K562 (cell line): Measurements from ENCODE around the gene ZNF837. TPM values are rescaled to one million over a fixed set of nuclear protein-coding genes. Genes with fewer than 3 reads are reported as not detected.
A peak's percentile ranks its signal among the peaks of the same experiment; 100 is the strongest.

Experiments used
- ASH1L ChIP-seq: fragments of 450-650 bp; IDR thresholded peaks from 2 replicates; pipeline ENCODE4 v1.6.1; 2018; ENCODE audit warnings: borderline replicate concordance, mild to moderate bottlenecking, low read depth; ENCODE audit not compliant: partially characterized antibody
- GATA2 ChIP-seq: sonication (generic); formaldehyde crosslinking; IDR thresholded peaks from 2 replicates; pipeline ENCODE4 v1.4.0; 2020; ENCODE audit warnings: mild to moderate bottlenecking, missing genetic modification reagents
- MAZ ChIP-seq, 2 experiments: fragments of 450-650 bp in 1 of 2; sonication (generic) in 1 of 2; formaldehyde crosslinking; IDR thresholded peaks in 1 of 2; conservative IDR thresholded peaks in 1 of 2; 2 replicates each; pipeline versions ENCODE4 v1.4.0 to v1.5.0; 2020; ENCODE audit warnings: mild to moderate bottlenecking in 1 of 2, missing genetic modification reagents in 1 of 2
- PRMT5 ChIP-seq: sonication (generic); formaldehyde crosslinking; IDR thresholded peaks from 2 replicates; pipeline ENCODE4 v1.5.0; 2020; ENCODE audit warnings: missing genetic modification reagents
- SMARCA4 ChIP-seq: fragments of 450-650 bp; IDR thresholded peaks from 2 replicates; pipeline ENCODE4 v1.6.1; 2016
- XRCC3 ChIP-seq: fragments of 450-650 bp; IDR thresholded peaks from 2 replicates; pipeline ENCODE4 v1.6.1; 2017; ENCODE audit warnings: mild to moderate bottlenecking, moderate library complexity
- ZNF318 ChIP-seq, 2 experiments: fragments of 450-650 bp; IDR thresholded peaks; 2 replicates each; pipeline ENCODE4 v1.6.1; 2016; ENCODE audit warnings: mild to moderate bottlenecking in 2 of 2, borderline replicate concordance in 1 of 2, low read depth in 1 of 2, moderate library complexity in 1 of 2
- polyA plus RNA-seq, 8 experiments: library from polyadenylated mRNA; depleted of rRNA in 4 of 8; stranded (reverse) in 5 of 8; unstranded in 3 of 8; fragments of >200 nt; fragmentation: Nextera tagmentation in 2 of 8; fragmentation: Illumina TruSeq in 1 of 8; extraction: Ambion mirVana in 2 of 8; extraction: Trizol in 1 of 8; gene quantifications; 2 replicates each; pipeline versions ENCODE4 v1.2.1 to v1.2.3, GENCODE V29; 2011 to 2014; ENCODE audit warnings: inconsistent platforms in 1 of 8, missing spikeins in 1 of 8
- total RNA-seq, 7 experiments: library from RNA; depleted of rRNA in 6 of 7; stranded (reverse); fragments of >200 nt in 6 of 7; fragmentation: Illumina TruSeq in 2 of 7; extraction: Trizol in 2 of 7; gene quantifications; 2 replicates each; pipeline versions ENCODE4 v1.2.1 to v1.2.3, GENCODE V29; 2011 to 2021; ENCODE audit warnings: low replicate concordance in 1 of 7
- TF ChIP-seq, protein P1 (sequence below): fragments of 250-450 bp; sonication (Bioruptor Pico); IDR thresholded peaks from 2 replicates; pipeline ENCODE4 v1.4.0; 2020
- TF ChIP-seq, protein P2 (sequence below): fragments of 250-450 bp; sonication (Bioruptor Pico); IDR thresholded peaks from 2 replicates; pipeline ENCODE4 v1.9.0; 2021; ENCODE audit warnings: mild to moderate bottlenecking, inconsistent platforms

ZNF837 gene
- total and polyA plus RNA-seq, 9 of the 15 experiments (the other 6 are each of a cell fraction or from before 2014, with no cell fraction given): 0.11 to 2.1 (median 0.57) TPM; not detected in 4

GRCh38 chr19:58326914-58327726 is 53.7 kb downstream of the ZNF837 start, which contains the start of gene ZSCAN22 (continued):
- TF ChIP-seq ZNF318 (IDR thresholded peaks at IDR 0.05; ENCODE audit: borderline replicate concordance in 1 of 2, low read depth in 1 of 2) (no peak), GATA2 (CRISPR knock-in tag) (peak; percentile 12; the same call in 1 of the 2 replicates), XRCC3 (no peak), PRMT5 (CRISPR knock-in tag) (no peak), ASH1L (peak; percentile 36), SMARCA4 (peak; percentile 63; the same call in 1 of the 2 replicates), MAZ (CRISPR knock-in tag; conservative IDR thresholded peaks at IDR 0.05 in 1 of 2, IDR thresholded peaks at IDR 0.05 in 1 of 2) (peak; percentile 76 to 80; a peak in 2 of 4 replicates)
- TF ChIP-seq, protein P1, sequence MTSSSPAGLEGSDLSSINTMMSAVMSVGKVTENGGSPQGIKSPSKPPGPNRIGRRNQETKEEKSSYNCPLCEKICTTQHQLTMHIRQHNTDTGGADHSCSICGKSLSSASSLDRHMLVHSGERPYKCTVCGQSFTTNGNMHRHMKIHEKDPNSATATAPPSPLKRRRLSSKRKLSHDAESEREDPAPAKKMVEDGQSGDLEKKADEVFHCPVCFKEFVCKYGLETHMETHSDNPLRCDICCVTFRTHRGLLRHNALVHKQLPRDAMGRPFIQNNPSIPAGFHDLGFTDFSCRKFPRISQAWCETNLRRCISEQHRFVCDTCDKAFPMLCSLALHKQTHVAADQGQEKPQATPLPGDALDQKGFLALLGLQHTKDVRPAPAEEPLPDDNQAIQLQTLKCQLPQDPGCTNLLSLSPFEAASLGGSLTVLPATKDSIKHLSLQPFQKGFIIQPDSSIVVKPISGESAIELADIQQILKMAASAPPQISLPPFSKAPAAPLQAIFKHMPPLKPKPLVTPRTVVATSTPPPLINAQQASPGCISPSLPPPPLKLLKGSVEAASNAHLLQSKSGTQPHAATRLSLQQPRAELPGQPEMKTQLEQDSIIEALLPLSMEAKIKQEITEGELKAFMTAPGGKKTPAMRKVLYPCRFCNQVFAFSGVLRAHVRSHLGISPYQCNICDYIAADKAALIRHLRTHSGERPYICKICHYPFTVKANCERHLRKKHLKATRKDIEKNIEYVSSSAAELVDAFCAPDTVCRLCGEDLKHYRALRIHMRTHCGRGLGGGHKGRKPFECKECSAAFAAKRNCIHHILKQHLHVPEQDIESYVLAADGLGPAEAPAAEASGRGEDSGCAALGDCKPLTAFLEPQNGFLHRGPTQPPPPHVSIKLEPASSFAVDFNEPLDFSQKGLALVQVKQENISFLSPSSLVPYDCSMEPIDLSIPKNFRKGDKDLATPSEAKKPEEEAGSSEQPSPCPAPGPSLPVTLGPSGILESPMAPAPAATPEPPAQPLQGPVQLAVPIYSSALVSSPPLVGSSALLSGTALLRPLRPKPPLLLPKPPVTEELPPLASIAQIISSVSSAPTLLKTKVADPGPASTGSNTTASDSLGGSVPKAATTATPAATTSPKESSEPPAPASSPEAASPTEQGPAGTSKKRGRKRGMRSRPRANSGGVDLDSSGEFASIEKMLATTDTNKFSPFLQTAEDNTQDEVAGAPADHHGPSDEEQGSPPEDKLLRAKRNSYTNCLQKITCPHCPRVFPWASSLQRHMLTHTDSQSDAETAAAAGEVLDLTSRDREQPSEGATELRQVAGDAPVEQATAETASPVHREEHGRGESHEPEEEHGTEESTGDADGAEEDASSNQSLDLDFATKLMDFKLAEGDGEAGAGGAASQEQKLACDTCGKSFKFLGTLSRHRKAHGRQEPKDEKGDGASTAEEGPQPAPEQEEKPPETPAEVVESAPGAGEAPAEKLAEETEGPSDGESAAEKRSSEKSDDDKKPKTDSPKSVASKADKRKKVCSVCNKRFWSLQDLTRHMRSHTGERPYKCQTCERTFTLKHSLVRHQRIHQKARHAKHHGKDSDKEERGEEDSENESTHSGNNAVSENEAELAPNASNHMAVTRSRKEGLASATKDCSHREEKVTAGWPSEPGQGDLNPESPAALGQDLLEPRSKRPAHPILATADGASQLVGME (CRISPR knock-in tag): peak; percentile 82
- TF ChIP-seq, protein P2, sequence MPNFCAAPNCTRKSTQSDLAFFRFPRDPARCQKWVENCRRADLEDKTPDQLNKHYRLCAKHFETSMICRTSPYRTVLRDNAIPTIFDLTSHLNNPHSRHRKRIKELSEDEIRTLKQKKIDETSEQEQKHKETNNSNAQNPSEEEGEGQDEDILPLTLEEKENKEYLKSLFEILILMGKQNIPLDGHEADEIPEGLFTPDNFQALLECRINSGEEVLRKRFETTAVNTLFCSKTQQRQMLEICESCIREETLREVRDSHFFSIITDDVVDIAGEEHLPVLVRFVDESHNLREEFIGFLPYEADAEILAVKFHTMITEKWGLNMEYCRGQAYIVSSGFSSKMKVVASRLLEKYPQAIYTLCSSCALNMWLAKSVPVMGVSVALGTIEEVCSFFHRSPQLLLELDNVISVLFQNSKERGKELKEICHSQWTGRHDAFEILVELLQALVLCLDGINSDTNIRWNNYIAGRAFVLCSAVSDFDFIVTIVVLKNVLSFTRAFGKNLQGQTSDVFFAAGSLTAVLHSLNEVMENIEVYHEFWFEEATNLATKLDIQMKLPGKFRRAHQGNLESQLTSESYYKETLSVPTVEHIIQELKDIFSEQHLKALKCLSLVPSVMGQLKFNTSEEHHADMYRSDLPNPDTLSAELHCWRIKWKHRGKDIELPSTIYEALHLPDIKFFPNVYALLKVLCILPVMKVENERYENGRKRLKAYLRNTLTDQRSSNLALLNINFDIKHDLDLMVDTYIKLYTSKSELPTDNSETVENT: no peak
